Keratinocyte (primary cell): Measurements from ENCODE around the gene ASIC2. TPM values are rescaled to one million over a fixed set of nuclear protein-coding genes. Genes with fewer than 3 reads are reported as not detected.

Source experiments
- DNase-seq: peaks from one replicate; pipeline ENCODE4 v3.0.0-alpha.2; 2011; ENCODE audit warnings: low read depth, missing footprints, low spot score
- FAIRE-seq: peaks from 2 replicates; lab custom pipeline; 2011; peaks lifted over from hg19 to GRCh38; lab: Jason Lieb, UNC
- H2AFZ ChIP-seq: 2 replicates; pipeline ENCODE4 v1.6.0; 2012; ENCODE audit warnings: low read length, control low read depth, inconsistent platforms; ENCODE audit not compliant: control insufficient read depth
- H3K27ac ChIP-seq: 2 replicates; pipeline ENCODE4 v1.5.1; 2011; ENCODE audit warnings: low read length; ENCODE audit not compliant: control insufficient read depth, insufficient read depth
- H3K27me3 ChIP-seq: 3 replicates; pipeline ENCODE4 v1.6.0; 2011; ENCODE audit warnings: low read length; ENCODE audit not compliant: control insufficient read depth, insufficient read depth; ENCODE audit errors: extremely low read depth
- H3K36me3 ChIP-seq, 2 experiments: 2 replicates in 1 of 2; 3 replicates in 1 of 2; pipeline ENCODE4 v1.5.1; 2011; ENCODE audit warnings: low read length in 2 of 2, mild to moderate bottlenecking in 1 of 2; ENCODE audit not compliant: control insufficient read depth in 2 of 2, insufficient read depth in 2 of 2; ENCODE audit errors: extremely low read depth in 1 of 2
- H3K4me1 ChIP-seq: 3 replicates; pipeline ENCODE4 v1.5.1; 2011; ENCODE audit warnings: low read length; ENCODE audit not compliant: control insufficient read depth, insufficient read depth; ENCODE audit errors: extremely low read depth
- H3K4me2 ChIP-seq: 3 replicates; pipeline ENCODE4 v1.6.0; 2011; ENCODE audit warnings: low read depth, low read length; ENCODE audit not compliant: control insufficient read depth, insufficient read depth; ENCODE audit errors: extremely low read depth
- H3K4me3 ChIP-seq, 3 experiments: fragments of 200-600 bp in 1 of 3; sonication (generic) in 1 of 3; 2 replicates in 2 of 3; 3 replicates in 1 of 3; pipeline ENCODE4 v1.5.1; 2011 to 2016; ENCODE audit warnings: low read length in 3 of 3, mild to moderate bottlenecking in 3 of 3, control low read depth in 2 of 3, inconsistent platforms in 1 of 3, low read depth in 1 of 3, mixed read lengths in 1 of 3, mixed run types in 1 of 3, moderate library complexity in 1 of 3; ENCODE audit not compliant: control insufficient read depth in 2 of 3, insufficient read depth in 2 of 3; ENCODE audit errors: extremely low read depth in 1 of 3
- H3K79me2 ChIP-seq: 2 replicates; pipeline ENCODE4 v1.6.0; 2012; ENCODE audit warnings: low read length; ENCODE audit not compliant: control insufficient read depth, insufficient read depth
- H3K9ac ChIP-seq: 3 replicates; pipeline ENCODE4 v1.6.0; 2011; ENCODE audit warnings: low read length; ENCODE audit not compliant: control insufficient read depth, insufficient read depth; ENCODE audit errors: extremely low read depth
- H3K9me1 ChIP-seq: 3 replicates; pipeline ENCODE4 v1.6.0; 2011; ENCODE audit warnings: low read length; ENCODE audit not compliant: control insufficient read depth, insufficient read depth; ENCODE audit errors: extremely low read depth
- H3K9me3 ChIP-seq: 2 replicates; pipeline ENCODE4 v1.5.1; 2012; ENCODE audit warnings: low read depth, low read length; ENCODE audit not compliant: control insufficient read depth
- H4K20me1 ChIP-seq: 3 replicates; pipeline ENCODE4 v1.6.0; 2011; ENCODE audit warnings: low read length; ENCODE audit not compliant: control insufficient read depth, insufficient read depth; ENCODE audit errors: extremely low read depth
- CTCF ChIP-seq, 3 experiments: IDR thresholded peaks in 1 of 3; conservative IDR thresholded peaks in 1 of 3; optimal IDR thresholded peaks in 1 of 3; 2 replicates in 2 of 3; 3 replicates in 1 of 3; pipeline versions ENCODE3 to v1.5.1; 2011; ENCODE audit warnings: low read length in 3 of 3, mild to moderate bottlenecking in 3 of 3, moderate library complexity in 2 of 3, control low read depth in 1 of 3, inconsistent platforms in 1 of 3; ENCODE audit not compliant: insufficient read depth in 2 of 3; ENCODE audit errors: extremely low read depth in 1 of 3
- EZH2 ChIP-seq: IDR thresholded peaks from one replicate; pipeline ENCODE4 v1.6.1; 2012; ENCODE audit warnings: inconsistent platforms, mild to moderate bottlenecking, low read length, moderate library complexity
- dilution Hi-C: fragments of 300-500 bp; cut with MboI; formaldehyde crosslinking; loops from one replicate; pipeline ENCODE4 v1.7.0; 2020; ENCODE audit warnings: low sequenced_read_pairs; ENCODE audit not compliant: extremely low pct_ligation_motif_present
- polyA plus RNA-seq, 5 experiments: library from polyadenylated mRNA; depleted of rRNA in 3 of 5; stranded (reverse) in 3 of 5; stranded (forward) in 1 of 5; unstranded in 1 of 5; fragments of >200 nt; gene quantifications; 1 replicate in 1 of 5; 2 replicates in 3 of 5; 3 replicates in 1 of 5; pipeline versions ENCODE4 v1.2.1 to v1.2.3, GENCODE V29; 2011 to 2012; ENCODE audit warnings: missing spikeins in 2 of 5, low read depth in 1 of 5, low replicate concordance in 1 of 5

Gene ASIC2
- polyA plus RNA-seq, 1 donor (not counting 4 experiments of a cell fraction or from before 2014, with no cell fraction given) = not detected

GRCh38 chr17:33112763-33113162 is 180.3 kb downstream of the ASIC2 start:
- Histone ChIP-seq H3K79me2 (no peaks in the 10 kb centered on the region), H3K9me1 (no peaks in the 10 kb centered on the region), H3K9me3 (no peaks in the 10 kb centered on the region), H3K27ac (peak overlapping the region; percentile 41), H2AFZ (no peak overlapping the region), H3K36me3 (no peaks in the 10 kb centered on the region), H4K20me1 (no peaks in the 10 kb centered on the region), H3K27me3 (no peaks in the 10 kb centered on the region), H3K4me1 (peaks cover 29% of the 10 kb centered on the region), H3K9ac (no peak overlapping the region), H3K4me3 (no peak overlapping the region), H3K4me2 (peak overlapping the region; percentile 48)
- DNase-seq (peak; percentile 94), FAIRE-seq (peak; percentile 99)
- TF ChIP-seq EZH2 = no peak
- no peak for TF ChIP-seq CTCF (optimal IDR thresholded peaks at IDR 0.05 in 1 of 3, IDR thresholded peaks at IDR 0.05 in 1 of 3, conservative IDR thresholded peaks at IDR 0.05 in 1 of 3; ENCODE audit: extremely low read depth in 1 of 3, insufficient read depth in 2 of 3, low read length in 3 of 3)
- dilution Hi-C loops = no loop called here

GRCh38 chr17:33109336-33110072 is 183.6 kb downstream of the ASIC2 start:
- no peak overlapping the region for H3K27ac ChIP-seq
- DNase-seq = no peak

More at GRCh38 chr17:33109336-33110072, 183.6 kb downstream of the ASIC2 start:
- Histone ChIP-seq H4K20me1 (no peaks in the 10 kb centered on the region), H3K4me1 (peaks cover 17% of the 10 kb centered on the region), H3K4me2 (no peak overlapping the region), H3K9me1 (no peaks in the 10 kb centered on the region), H3K4me3 (no peak overlapping the region), H2AFZ (no peak overlapping the region), H3K27me3 (no peaks in the 10 kb centered on the region), H3K9ac (no peak overlapping the region), H3K36me3 (no peaks in the 10 kb centered on the region), H3K79me2 (no peaks in the 10 kb centered on the region), H3K9me3 (no peaks in the 10 kb centered on the region)
- dilution Hi-C loops = no loop called here
- FAIRE-seq = no peak
- TF ChIP-seq CTCF (optimal IDR thresholded peaks at IDR 0.05 in 1 of 3, IDR thresholded peaks at IDR 0.05 in 1 of 3, conservative IDR thresholded peaks at IDR 0.05 in 1 of 3; ENCODE audit: extremely low read depth in 1 of 3, insufficient read depth in 2 of 3, low read length in 3 of 3) (no peak), EZH2 (no peak)
